Stimulated activated naive B cell treated with anti-CD40 and anti-IgM and Interleukin-4, amounts not matched to agents 10 μg/mL and 1 μg/mL and 100 μg/mL, for 72 hours (primary cell): ENCODE data around the gene CRIP2.
A peak's percentile ranks its signal among the peaks of the same experiment; 100 is the strongest.

ENCODE experiments used
- ATAC-seq, 2 donors: fragments of 150-1000 bp; cut with Tn5 transposase; replicated peaks; 2 replicates each; pipeline ENCODE4 v1.10.0; 2021; ENCODE audit warnings: moderate library complexity in 1 of 2
- DNase-seq: peaks from one replicate; pipeline ENCODE4 v3.0.0; 2021
- H3K27ac Mint-ChIP-seq: one replicate; pipeline ENCODE4 v1.8.0; 2022; ENCODE audit warnings: mild to moderate bottlenecking, mixed read lengths
- H3K27me3 Mint-ChIP-seq, 2 donors: one replicate each; pipeline ENCODE4 v1.8.0; 2022; ENCODE audit warnings: mixed read lengths in 2 of 2
- H3K36me3 Mint-ChIP-seq, 2 donors: one replicate each; pipeline ENCODE4 v1.8.0; 2022; ENCODE audit warnings: mixed read lengths in 2 of 2, mild to moderate bottlenecking in 1 of 2
- H3K4me1 Mint-ChIP-seq, 2 donors: one replicate each; pipeline ENCODE4 v1.8.0; 2022; ENCODE audit warnings: mixed read lengths in 2 of 2, mild to moderate bottlenecking in 1 of 2
- H3K4me3 Mint-ChIP-seq, 2 donors: one replicate each; pipeline ENCODE4 v1.8.0; 2022; ENCODE audit warnings: mild to moderate bottlenecking in 2 of 2, mixed read lengths in 2 of 2, moderate library complexity in 1 of 2
- H3K9me3 Mint-ChIP-seq, 2 donors: one replicate each; pipeline ENCODE4 v1.8.0; 2022; ENCODE audit warnings: mixed read lengths in 2 of 2, mild to moderate bottlenecking in 1 of 2

Gene CRIP2

DNA sequence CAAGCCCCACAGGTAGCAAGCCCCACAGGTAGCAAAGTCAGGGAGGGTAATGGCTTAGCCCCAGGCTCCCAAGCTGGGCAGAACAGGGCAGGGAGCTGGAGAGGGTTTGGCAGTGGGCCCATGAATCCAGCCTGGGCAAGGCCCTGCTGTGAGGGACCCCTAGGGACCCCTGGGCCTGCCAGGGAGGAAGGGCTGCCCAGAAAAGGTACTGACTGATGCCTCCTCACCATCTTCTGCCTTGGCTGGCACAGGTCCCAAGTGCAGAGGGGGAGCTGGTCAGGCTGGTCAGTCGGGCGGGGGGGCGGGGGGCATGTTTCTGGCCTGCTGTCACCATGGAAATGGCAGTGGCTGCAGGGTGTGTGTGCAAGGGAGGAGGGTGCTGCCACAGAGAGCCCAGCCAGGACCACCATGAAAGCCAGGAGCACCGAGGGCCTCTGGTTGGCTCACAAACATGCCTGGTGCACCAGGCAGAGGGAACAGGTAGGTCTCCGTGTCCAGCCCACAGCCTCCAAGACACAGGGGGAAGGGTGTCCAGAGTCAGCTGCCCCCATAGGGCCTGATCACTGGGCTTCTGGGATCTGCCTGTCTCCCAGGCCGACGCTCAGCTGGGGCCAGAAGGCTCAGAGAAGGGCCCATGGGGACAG, 1.5 kb upstream of the CRIP2 start:
- peaks cover 2 to 4% of the 10 kb centered on the region in 2 donors for H3K9me3 Mint-ChIP-seq
- ATAC-seq = no peak

DNA sequence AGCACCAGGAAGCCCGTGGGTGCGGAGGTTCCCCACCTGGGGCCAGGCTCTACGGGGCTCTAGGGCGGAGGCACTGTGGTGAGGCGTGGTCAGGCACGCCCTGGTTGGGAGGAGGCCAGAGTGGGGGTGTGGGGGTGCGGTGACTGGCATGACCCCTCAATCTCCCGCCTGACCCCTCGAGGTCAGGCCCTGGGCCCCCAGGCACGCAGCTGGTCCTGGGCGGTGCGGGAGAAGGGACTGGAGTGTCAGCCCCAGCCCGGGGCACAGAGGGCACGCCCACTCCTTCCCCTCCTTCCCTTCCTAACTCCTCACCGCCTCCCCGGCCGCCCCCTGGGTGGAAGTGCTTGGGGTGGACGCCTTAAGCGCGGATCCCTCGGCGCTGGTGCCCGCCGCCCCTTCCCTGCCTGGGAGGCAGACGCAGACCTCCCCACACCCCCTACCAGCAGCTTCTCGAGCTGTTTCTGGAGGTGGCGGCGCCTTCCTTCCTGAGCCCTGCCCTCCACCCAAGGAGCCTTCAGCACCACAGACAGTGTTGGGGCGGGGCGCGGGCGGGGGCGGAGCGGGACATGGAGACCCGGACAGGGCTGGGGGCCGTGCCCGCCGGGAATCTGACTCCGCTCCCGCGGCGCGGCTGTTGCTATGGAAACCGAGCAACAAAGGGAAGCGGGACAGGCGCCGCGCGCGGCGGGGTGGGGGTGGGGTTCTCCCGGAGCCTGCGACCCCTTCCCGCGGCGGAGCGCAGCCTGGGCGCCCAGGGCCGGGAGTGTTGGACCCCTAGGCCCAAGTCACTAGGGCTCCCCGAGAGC, 741 bp upstream of the CRIP2 start:
- H3K27ac Mint-ChIP-seq = no peak overlapping the region
- H3K27me3 Mint-ChIP-seq = peaks cover 12 to 16% of the 10 kb centered on the region in 2 donors
- peak overlapping the region; percentile 66 to 71 for H3K4me3 Mint-ChIP-seq
- ATAC-seq = peak; percentile 58 to 61
- peaks cover 18 to 30% of the 10 kb centered on the region in 2 donors for H3K4me1 Mint-ChIP-seq
- peaks cover 7 to 14% of the 10 kb centered on the region in 2 donors for H3K36me3 Mint-ChIP-seq
- DNase-seq = no peak
- peaks cover 2 to 4% of the 10 kb centered on the region in 2 donors for H3K9me3 Mint-ChIP-seq

More for the DNA sequence above, 1.5 kb upstream of the CRIP2 start:
- H3K36me3 Mint-ChIP-seq = peaks cover 7 to 14% of the 10 kb centered on the region in 2 donors
- H3K4me1 Mint-ChIP-seq = peaks cover 18 to 30% of the 10 kb centered on the region in 2 donors
- H3K27ac Mint-ChIP-seq = no peak overlapping the region
- H3K27me3 Mint-ChIP-seq = peaks cover 12 to 16% of the 10 kb centered on the region in 2 donors
- peak overlapping the region; percentile 62 to 71 for H3K4me3 Mint-ChIP-seq
- DNase-seq = no peak

DNA sequence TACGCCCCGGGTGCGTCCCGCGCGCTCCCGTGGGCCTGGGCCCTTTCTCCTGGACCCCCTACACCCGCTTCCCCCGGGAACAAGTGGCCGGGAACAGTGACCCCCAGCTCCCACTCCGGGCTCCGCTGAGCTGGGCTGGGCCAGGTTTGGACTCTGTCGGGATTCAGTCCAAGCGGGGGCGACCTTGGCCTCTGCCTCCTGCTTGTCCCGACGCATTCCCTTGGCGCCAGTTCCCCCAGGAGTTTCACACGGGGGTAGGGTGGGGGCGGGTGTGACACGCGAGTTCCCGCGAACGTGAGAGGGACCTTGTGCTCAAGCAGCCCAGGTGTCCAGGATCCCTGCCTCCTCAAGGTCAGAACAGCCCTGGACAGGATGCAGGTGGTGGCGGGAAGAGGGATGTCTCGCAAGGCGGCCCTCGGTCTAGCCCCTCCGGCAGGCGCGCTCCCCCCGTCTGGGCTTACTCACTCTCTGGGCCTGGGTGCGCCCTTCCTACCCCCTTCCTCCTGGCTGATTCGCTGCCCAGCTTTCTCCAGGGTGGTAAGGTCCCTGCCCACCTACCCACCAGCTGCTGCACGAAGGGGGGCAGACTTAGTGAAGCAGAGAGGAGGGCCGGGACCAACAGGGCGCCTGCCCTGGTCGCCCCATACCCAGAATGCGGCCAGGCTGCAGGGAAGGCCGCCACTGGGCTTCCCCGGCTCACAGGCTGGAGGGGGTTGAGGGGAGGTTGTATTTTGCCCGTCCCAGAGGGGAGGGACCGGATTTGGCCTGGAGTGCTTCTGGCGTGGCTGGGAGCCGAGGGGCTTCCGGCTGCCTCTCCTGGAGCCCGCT, 862 bp downstream of the CRIP2 start:
- Mint-ChIP-seq H3K4me1 (peaks cover 27 to 43% of the 10 kb centered on the region in 2 donors), H3K27me3 (peaks cover 18 to 22% of the 10 kb centered on the region in 2 donors), H3K36me3 (peaks cover 4 to 6% of the 10 kb centered on the region in 2 donors), H3K9me3 (peaks cover 2 to 4% of the 10 kb centered on the region in 2 donors), H3K4me3 (peak overlapping the region; percentile 29 to 59), H3K27ac (no peak overlapping the region)
- ATAC-seq (no peak), DNase-seq (no peak)

DNA sequence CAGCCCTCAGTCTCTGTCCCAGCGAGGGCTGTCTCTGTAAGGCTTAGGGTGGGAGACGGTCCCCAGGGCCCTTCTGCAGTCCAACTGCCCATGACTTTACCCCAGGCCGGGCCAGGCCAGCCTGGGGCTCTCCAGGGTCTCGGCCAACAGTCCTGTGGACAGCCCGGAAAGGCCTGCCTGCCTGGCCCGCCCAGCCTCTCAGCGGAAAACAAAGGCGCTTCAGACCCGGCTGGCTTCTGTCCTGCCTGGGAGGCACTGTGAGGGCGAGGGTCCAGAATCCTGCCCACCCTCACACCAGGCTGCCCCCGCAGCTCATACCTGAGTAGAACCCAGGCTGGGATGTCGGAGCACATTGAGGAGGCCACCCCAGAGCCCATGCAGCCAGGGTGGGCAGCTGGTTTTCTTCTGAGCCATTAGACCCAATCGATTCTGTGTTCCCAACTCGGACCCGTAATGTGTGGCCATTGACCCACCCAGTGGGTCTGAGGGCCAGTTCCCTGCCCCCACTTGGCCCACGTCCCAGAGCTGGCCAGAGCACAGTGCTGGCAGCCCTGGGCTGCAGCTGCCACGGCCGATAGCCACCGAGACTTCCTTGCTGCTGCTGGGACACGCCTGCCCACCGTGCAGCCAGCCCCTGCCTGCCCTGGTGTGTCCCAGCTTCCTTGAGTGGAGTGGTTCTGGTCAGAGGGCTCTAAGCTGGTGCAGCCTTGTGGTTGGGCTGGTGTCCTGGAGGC, 1.6 kb downstream of the CRIP2 start:
- peaks cover 2 to 4% of the 10 kb centered on the region in 2 donors for H3K9me3 Mint-ChIP-seq
- peak overlapping the region; percentile 32 to 59 for H3K4me3 Mint-ChIP-seq
- DNase-seq (no peak), ATAC-seq (no peak)
- H3K4me1 Mint-ChIP-seq = peaks cover 33 to 50% of the 10 kb centered on the region in 2 donors
- no peak overlapping the region for H3K27ac Mint-ChIP-seq
- peaks cover 18 to 22% of the 10 kb centered on the region in 2 donors for H3K27me3 Mint-ChIP-seq
- H3K36me3 Mint-ChIP-seq = peaks cover 4 to 6% of the 10 kb centered on the region in 2 donors

DNA sequence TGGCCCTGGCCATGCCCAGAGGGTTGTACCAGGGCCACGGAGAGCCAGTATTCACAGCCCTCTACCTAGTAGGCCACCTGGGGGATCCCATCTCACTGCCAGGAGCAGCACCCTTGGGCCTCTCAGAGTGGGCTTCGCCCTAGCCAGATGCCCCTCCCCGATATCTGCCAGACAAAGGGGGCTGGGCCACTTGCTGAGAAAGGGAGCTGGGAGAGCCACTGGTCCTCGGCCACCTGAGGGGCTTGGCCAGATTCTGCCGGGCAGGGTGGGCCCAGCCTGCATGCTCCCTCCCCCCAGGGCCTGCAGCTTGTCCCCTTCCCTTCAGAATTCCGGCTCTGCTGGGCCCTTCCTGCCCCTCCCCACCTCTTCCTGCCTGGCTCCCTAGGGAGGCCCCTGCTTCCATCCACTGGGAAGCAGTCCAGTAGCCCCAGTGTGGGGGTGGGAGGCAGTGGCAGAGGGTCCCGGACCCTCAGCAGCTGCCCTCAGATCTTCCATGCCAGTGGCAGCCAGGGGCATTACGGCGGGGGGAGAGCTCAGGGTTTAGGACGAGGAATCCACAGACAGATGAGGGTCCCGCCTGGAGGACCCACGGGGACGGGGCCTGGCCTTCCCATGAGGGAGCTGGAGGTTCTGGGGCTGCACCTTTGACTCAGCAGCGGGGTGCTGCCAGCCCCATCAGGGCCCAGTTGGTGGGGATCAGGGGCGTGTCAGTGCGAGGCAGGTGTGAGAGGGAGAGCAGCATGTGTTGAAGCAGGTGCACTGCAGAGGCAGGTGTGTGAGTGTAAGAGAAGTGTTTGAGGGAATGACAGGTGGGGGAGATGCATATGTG, 2.4 kb downstream of the CRIP2 start:
- peak overlapping the region; percentile 35 to 58 for H3K4me3 Mint-ChIP-seq
- H3K27me3 Mint-ChIP-seq = peaks cover 18 to 22% of the 10 kb centered on the region in 2 donors
- H3K4me1 Mint-ChIP-seq = peaks cover 35 to 53% of the 10 kb centered on the region in 2 donors
- peaks cover 3 to 4% of the 10 kb centered on the region in 2 donors for H3K36me3 Mint-ChIP-seq
- peaks cover 2 to 4% of the 10 kb centered on the region in 2 donors for H3K9me3 Mint-ChIP-seq
- no peak for ATAC-seq
- no peak for DNase-seq
- H3K27ac Mint-ChIP-seq = peak overlapping the region; percentile 81

DNA sequence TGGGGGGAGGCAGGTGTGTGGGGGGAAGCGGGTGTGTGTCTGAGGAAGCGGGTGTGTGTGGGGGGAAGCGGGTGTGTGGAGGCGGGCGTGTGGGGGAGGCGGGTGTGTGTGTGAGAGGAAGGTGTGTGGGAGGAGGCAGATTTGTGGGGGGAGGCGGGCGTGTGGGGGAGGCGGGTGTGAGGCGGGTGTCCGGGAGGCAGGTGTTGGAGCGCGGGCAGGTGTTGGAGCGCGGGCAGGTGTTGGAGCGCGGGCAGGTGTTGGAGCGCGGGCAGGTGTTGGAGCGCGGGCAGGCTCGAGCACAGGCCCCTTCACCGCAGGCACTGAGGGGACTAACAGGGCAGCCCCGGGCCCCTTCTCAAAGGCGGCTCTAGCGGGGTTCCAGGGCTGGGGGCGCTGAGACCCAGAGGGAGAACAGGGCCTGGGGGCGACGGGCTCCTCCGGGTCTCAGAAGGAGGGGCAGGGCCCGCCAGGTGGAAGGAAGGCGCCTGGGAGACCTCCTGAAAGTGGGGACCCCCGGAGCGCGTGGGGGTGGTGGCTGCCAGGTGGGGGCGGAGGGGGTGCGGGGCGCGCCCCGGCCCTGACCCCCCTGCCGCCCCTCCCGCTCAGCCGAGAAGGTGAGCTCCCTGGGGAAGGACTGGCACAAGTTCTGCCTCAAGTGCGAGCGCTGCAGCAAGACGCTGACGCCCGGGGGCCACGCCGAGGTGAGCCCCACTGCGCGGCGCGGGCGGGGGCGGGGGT, 3.2 kb downstream of the CRIP2 start:
- ATAC-seq (no peak), DNase-seq (no peak)
- H3K4me1 Mint-ChIP-seq = peaks cover 41 to 60% of the 10 kb centered on the region in 2 donors
- H3K9me3 Mint-ChIP-seq = peaks cover 2 to 4% of the 10 kb centered on the region in 2 donors
- H3K4me3 Mint-ChIP-seq = peak overlapping the region in 1 of 2 donors; percentile 35
- peaks cover 18 to 22% of the 10 kb centered on the region in 2 donors for H3K27me3 Mint-ChIP-seq
- no peak overlapping the region for H3K27ac Mint-ChIP-seq
- peaks cover 3 to 4% of the 10 kb centered on the region in 2 donors for H3K36me3 Mint-ChIP-seq

DNA sequence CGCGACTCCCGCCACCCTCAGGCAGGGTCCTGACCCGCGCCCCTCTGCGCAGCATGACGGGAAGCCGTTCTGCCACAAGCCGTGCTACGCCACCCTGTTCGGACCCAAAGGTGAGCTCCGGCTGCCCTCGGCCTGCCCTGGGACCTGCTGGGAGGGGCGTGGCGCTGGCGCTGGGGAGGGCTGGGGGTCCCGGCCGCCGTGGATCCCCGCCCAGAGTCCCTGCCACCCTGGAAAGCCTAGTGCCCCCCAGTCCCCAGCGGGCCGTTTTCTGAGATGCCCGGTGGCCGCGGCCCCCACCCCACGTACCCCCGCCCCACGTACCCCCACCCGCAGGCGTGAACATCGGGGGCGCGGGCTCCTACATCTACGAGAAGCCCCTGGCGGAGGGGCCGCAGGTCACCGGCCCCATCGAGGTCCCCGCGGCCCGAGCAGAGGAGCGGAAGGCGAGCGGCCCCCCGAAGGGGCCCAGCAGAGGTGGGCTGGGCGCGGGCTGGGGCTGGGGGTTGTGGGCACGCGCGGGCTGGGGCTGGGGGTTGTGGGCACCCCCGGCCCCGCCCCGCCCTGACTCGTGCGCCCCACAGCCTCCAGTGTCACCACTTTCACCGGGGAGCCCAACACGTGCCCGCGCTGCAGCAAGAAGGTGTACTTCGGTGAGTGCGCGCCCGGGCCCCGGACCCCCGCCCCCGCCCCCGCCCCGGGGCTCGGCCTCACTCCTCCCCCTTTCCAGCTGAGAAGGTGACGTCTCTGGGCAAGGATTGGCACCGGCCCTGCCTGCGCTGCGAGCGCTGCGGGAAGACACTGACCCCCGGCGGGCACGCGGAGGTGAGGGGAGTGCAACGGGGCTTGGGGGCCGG, 4.0 kb downstream of the CRIP2 start:
- Mint-ChIP-seq H3K4me3 (no peak overlapping the region), H3K9me3 (peaks cover 2 to 4% of the 10 kb centered on the region in 2 donors), H3K27ac (no peak overlapping the region), H3K27me3 (peaks cover 18 to 22% of the 10 kb centered on the region in 2 donors), H3K36me3 (peaks cover 3 to 4% of the 10 kb centered on the region in 2 donors), H3K4me1 (peaks cover 42 to 62% of the 10 kb centered on the region in 2 donors)
- DNase-seq (no peak), ATAC-seq (no peak)

DNA sequence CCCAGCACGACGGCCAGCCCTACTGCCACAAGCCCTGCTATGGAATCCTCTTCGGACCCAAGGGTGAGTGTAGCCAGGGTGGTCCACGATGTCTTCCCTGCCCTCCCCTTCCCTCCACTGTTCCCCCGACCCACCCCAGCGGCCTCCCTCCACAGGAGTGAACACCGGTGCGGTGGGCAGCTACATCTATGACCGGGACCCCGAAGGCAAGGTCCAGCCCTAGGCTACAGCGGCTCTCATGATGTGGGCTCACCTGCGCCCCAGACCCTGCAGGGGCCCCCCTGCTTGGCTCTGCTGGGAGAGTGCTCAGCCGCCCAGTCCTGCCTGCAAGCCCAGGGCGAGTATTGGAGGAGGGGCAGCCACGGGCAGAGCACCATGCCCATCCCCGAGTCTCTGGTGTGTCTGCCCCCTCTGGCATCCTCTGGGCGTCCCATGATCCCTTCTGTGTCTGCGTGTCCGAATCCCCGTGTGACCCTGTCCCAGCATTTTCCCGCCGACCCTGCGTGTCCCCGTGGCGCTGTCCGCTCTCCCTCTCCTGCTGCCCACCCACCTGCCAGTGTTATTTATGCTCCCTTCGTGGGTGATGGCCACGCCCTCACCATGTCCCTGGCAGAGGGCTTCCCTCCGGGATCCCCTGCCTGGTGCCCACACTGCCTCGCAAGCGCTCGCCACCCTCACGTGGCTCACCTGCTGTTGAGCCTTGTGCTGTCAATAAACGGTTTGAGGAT, 5.0 kb downstream of the CRIP2 start:
- peak overlapping the region; percentile 45 to 55 for H3K4me3 Mint-ChIP-seq
- H3K27ac Mint-ChIP-seq = peak overlapping the region; percentile 65

DNA sequence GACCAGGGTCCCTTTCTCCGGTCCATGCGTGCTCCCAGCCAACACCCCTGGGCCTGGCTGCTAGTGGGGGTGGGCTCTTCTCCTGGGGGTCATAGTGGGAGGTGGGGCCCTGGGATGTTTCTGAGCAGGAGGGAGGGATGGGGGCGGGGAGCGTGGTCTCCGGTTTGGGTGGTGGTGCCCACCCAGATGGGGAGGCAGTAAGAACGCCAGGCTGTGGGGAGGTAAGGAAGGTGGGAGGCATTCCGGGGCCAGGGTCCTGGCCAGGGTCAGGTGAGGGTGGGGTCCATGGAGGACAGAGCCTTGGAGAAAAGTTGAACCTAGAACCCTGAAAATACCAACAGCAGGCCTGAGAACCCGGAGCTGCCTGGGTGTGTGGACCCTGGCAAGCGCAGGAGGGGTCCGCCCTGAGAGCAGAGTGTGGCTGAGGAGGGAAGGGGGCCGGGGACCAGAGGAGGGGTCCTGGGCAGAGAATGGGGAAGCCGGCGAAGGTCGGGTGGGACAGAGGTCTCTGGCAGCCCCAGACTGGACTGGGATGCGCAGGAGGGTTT, 5.7 kb downstream of the CRIP2 start:
- H3K36me3 Mint-ChIP-seq = peaks cover 3 to 4% of the 10 kb centered on the region in 2 donors

More for the DNA sequence above, 5.0 kb downstream of the CRIP2 start:
- Mint-ChIP-seq H3K9me3 (peaks cover 2 to 4% of the 10 kb centered on the region in 2 donors), H3K36me3 (peaks cover 3 to 4% of the 10 kb centered on the region in 2 donors), H3K27me3 (peaks cover 18 to 22% of the 10 kb centered on the region in 2 donors), H3K4me1 (peaks cover 49 to 68% of the 10 kb centered on the region in 2 donors)
- ATAC-seq (no peak), DNase-seq (no peak)

DNA sequence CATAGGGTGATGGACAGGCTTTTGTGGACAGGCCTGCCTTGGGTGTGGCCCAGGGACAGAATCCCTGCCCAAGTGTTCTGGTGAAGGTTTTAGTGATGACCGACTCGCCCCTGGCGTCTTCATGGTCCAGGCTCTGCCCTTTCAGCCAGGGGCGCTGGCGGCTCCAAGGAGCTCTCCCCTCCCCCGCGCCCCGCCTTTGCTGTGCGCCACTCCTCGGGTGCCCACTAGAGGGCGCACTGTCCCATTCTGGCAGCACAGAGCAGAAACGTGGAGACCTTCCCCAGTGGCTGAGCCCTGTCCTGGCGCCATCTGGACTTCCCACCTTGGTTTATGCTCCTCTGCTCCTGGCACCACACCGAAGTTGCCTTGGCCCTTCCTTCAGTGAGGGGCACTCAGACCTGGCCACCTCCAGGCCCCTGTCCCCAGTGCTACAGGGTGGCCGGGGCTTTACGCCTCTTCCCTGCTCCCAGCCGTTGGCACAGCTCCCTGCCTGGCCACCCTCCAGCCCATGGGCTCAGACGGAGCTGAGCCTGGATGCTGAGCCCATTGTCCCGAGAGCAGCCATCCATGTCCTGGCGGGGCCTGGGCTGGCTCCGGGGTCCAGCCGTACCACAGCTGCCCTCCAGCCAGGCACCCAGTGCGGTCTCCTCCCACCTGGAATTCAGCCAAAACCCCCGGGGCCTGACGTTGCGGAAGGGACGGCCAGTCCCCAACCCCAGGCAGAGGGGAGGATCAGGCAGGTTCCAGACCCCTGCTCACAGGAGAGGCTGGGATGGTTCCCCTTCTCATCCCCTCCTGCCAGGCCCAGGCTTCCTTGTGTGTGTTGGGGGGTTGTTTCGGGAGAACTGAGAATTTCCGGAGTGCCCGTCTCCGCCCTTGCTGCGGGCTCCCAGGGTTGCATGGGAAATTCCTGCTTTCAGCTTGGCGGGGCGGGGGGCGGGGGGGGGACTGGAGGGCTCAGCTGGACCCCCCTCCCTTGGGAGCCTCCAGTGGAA, 6.5 kb downstream of the CRIP2 start:
- Mint-ChIP-seq H3K9me3 (peaks cover 2 to 4% of the 10 kb centered on the region in 2 donors), H3K27me3 (peaks cover 18 to 22% of the 10 kb centered on the region in 2 donors), H3K4me1 (peaks cover 59 to 78% of the 10 kb centered on the region in 2 donors), H3K36me3 (peaks cover 3 to 4% of the 10 kb centered on the region in 2 donors), H3K27ac (peak overlapping the region; percentile 99), H3K4me3 (peak overlapping the region; percentile 82 to 83)
- DNase-seq (peak; percentile 85), ATAC-seq (peak; percentile 62 to 69)

More for the DNA sequence above, 5.7 kb downstream of the CRIP2 start:
- peaks cover 52 to 75% of the 10 kb centered on the region in 2 donors for H3K4me1 Mint-ChIP-seq
- H3K9me3 Mint-ChIP-seq = peaks cover 2 to 4% of the 10 kb centered on the region in 2 donors
- peak overlapping the region in 1 of 2 donors; percentile 83 for H3K4me3 Mint-ChIP-seq
- DNase-seq (no peak), ATAC-seq (no peak)
- peak overlapping the region; percentile 99 for H3K27ac Mint-ChIP-seq
- H3K27me3 Mint-ChIP-seq = peaks cover 18 to 22% of the 10 kb centered on the region in 2 donors
